Kidney capillary endothelial cell (primary cell): ENCODE measurements around the gene CACNA1D.
"Not testable (repeated sequence)": the region's sequence is repeated elsewhere in the genome, so short reads cannot be mapped to it uniquely, and the experiment has no call there.

Experiments
- DNase-seq: peaks from one replicate; pipeline ENCODE4 v3.0.0-alpha.2; 2018; ENCODE audit warnings: low spot score

Gene CACNA1D

GRCh38 chr3:53616971-53617892, 122.8 kb downstream of the CACNA1D start:
- DNase-seq, result no peak

- no peak for DNase-seq
Observed at GRCh38 chr3:53617893-53618523, 123.6 kb downstream of the CACNA1D start.

GRCh38 chr3:53618524-53618906, 124.1 kb downstream of the CACNA1D start:
- DNase-seq, result no peak

DNA sequence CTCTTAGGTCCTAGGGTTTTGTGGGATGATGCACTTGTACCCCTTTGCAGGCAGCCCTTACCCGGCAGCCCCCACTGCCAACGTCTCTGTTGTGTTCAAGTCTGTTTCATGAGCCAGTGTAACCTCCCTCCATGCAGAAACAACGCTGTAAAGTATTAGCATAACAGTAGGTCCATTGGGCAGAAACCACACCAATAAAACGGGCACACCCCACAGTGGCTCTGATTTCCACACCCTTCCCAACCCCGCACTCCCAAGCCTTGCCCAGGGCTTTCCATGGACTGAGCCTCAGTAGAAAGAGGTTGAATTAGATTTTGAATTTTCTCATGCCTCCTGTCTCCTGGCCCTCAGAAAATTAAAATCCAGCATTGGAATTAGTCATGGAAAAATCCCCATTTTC, 124.5 kb downstream of the CACNA1D start:
- DNase-seq, result no peak

DNA sequence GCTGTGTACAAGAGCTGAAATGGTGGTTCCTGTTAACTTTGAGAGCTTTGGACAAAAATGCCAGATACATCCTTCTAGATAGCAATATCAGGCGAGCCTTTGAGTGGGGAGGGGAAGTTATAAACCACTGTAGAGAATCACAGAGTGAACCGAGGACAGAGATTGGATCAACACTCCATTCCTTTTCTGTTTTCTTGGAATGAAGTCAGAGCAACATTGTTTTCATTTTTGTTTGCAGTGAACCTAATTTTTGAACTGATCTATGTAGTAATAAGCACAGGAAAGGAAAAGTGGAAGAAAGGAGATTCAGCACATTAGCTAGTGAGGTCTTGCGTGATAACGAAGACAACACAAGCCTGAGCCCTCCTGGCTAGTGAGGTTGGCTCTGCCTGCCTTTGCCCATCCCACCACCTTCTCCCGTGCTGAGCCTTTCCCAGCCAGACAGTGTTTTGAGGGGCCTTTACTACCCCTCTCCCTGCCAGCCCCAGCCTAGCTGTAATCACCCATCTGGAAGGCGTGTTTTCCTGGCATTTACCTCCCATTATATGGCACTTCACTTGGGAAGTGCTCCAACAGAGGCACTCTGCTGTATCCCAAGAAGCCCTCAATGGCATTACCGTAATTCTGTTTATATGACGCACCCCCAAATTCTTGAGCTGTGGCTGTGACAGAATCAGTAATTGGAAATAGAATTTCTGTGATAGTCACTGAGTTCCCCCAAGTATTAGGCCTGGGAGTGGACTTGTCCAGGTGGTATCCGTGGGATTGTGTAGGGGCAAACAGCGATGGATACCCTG, 129.8 kb downstream of the CACNA1D start:
- DNase-seq, result no peak

DNA sequence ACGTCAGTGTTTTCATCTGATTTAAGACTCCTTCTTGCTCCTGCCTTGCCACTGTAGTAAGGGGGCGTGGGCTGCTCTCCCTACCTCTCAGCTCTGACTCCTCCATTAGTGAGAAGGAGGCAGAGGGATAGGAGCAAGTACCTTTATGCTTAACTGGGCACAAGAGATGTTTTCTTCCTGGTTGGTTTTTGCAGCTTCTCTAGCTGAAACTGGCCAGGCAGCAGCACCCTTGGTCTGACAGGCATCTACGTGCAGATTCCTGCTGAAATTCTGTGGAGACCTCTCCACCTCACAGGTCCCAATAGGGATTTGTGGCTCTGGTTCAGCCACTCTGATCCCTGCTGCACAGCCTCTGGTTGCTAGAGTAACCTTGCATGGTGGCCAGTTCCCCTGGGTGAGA, 132.5 kb downstream of the CACNA1D start:
- DNase-seq, result no peak

DNA sequence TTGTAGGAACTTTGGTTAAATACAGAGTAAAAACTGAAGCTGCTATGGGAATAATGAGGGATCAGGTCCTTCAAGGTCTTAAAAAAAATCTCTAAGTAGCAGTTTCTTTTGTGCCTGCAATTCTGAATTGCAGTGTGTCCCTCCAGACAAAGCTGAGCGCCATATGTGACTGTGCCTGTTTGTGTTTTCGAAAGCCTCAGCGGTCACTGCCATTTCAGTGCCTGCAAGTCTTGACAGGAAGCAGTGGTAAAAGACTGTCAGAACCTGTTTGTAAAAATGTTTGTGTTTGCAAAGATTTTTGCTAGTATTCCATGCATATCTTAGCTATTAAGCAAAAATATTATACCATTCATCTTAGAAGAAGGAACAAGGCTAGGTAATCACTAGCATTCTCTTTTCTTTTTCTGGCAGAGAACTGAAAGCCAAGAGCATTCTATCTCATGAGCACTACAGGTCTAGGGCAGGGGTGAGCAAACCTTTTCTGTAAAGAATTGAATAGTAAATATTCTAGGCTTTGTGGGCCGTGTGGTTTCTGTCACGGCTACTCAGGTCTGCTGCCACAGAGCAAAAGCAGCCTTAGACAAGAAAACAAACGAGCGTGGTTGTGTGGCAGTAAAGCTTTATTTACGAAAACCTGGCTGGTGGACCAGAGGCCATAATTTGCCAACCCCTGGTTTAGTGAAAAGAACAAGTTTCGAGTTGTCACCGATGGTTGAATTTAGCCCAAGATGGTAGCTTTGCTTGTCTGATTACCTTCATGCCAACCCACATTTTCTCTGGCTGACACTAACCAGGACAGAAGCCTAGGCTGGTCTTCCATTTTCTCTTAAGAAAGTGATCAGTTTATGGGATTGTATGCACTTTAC, 134.4 kb downstream of the CACNA1D start:
- no peak for DNase-seq

- DNase-seq, result no peak
Observed at GRCh38 chr3:53629402-53629723, 135.0 kb downstream of the CACNA1D start.

DNA sequence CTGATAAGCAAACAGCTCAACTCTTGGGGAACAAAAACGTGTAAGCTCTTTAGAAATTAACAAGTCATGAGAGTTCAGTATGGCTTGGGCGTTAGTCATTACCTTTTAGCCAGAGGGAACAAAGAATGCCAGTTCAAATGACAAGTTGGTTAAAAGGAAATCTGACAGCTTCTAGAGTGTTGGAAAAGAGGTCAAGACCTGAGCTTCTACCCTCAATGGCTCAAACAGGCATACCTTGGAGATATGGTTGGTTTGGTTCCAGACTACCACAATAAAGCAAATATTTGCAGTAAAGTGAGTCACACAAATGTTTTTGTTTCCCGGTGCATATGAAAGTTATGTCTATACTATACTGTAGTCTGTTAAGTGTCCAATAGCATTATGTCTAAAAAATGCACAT, 136.1 kb downstream of the CACNA1D start:
- no peak for DNase-seq

DNA sequence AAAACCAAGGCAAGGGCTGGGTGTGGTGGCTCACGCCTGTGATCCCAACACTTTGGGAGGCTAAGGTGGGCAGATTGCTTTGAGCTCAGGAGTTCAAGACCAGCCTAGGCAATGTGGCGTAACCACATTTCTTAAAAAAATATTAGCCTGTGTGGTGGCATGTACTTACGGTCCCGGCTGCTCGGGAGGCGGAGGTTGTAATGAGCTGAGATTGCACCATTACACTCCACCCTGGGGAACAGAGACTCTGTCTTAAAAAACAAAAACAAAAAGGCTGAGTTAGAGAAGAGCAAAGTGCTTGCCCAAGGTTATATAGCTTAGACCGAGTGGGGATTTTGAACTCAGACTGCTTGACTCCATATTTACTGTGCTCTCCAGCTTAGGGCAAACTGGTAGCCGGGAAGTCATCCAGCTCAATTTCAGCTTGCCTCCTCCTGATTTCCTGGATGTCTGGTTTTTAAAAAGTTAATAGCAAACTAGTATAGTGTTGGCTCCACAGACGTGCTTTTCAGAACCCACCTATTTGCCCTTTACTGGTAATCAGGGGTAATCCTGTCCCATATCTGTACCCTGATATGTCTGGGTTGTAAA, 138.9 kb downstream of the CACNA1D start:
- no peak for DNase-seq

DNA sequence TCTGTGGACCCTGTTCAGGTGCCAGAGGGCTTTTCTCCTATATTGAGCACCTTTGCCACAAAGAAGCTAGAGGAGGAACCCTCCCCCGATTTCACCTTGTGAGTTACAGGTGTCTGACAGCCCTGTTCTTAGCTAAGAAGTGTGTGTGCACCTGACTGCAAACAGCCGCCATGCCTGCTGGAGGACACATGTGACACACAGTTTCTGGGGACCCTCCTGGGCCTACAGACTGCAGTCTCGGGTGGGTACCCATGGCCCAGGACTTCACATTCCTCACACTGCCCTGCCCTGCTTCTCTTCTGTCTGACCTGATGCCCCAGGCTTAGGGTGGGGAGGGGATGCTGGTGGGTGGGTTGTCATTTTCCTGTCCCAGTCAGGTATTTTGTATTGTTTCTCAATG, 140.6 kb downstream of the CACNA1D start:
- no peak for DNase-seq

- DNase-seq, result not testable (repeated sequence)
Observed at GRCh38 chr3:53638806-53639205, 144.4 kb downstream of the CACNA1D start.

GRCh38 chr3:53641397-53641796, 147.0 kb downstream of the CACNA1D start:
- DNase-seq, result no peak

DNA sequence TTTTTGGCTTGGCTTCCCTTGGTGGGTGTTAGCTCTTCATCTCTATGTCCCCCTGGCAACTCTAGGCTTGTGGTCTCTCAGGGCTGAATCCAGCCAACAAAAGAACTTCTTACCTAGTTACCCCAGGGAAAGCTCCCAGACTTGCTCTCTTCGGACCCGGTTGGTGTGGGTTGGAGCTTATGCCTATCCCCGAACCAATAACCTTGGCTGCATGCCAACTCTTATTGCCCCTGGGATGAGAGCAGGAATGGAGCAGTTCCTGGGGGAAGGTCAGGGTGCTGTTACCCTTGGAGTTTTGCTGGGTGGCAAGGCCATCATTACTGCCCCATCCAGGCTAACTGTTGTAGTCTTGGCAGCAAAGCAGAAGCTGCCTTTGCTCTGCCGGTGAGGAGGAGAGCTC, 147.8 kb downstream of the CACNA1D start:
- no peak for DNase-seq

GRCh38 chr3:53643757-53644156, 149.3 kb downstream of the CACNA1D start:
- no peak for DNase-seq

GRCh38 chr3:53645754-53646153, 151.3 kb downstream of the CACNA1D start:
- DNase-seq, result no peak

DNA sequence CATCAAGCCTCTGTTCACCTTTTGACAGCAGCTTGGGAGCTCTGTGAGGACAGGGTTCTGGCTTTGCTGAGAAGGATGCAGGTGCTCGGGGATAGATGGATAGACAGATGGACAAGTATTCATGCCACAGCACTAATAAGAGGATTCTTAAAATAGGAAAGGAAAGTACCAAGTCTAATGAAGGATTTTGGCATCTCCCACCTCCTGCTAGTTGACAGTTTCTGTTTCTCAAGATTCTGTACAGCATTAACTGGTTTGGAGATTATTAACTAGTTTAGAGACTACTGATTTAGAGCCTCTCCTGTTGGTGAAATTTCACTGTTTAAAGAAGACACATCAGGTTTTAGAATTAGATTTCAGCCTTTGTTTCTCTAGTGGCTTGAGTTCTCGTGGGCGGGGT, 152.3 kb downstream of the CACNA1D start:
- no peak for DNase-seq

- DNase-seq, result no peak
Observed at GRCh38 chr3:53649816-53650215, 155.4 kb downstream of the CACNA1D start.

- DNase-seq, result no peak
Observed at GRCh38 chr3:53650424-53650823, 156.0 kb downstream of the CACNA1D start.

DNA sequence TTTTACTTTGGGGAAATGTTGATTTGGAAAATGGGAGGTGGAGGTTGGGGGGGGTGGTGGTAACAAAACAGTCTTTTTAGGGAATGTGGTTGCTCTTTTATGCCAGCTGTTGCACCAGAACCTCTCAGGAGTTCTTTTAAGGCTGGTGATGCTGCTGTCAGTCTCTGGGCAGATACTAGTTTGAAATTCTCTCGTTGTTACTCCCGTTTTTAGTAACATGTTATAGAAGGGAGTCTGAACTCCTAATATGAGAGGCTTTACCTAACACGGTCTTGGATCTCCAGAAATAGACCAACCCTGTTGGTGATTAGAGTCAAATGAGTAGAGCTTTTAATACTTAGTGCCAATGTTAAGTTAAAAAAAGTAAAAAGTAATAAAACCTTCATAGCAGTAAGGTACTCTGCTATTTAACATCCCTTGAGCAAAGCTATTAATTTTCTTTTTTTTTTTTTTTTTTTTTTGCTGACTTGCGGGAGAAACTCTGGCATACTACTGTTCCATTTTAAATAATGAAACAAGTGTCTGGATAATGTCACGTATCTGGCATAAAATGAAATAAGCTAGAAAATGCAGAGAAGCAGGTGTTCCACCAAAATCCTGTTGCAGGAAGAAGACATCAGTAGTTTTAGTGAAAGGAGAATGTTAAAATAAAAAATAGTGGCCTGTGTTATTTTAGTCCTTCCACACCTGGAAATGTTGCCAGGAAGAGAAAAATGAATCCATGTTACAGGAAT, 156.7 kb downstream of the CACNA1D start:
- no peak for DNase-seq

DNA sequence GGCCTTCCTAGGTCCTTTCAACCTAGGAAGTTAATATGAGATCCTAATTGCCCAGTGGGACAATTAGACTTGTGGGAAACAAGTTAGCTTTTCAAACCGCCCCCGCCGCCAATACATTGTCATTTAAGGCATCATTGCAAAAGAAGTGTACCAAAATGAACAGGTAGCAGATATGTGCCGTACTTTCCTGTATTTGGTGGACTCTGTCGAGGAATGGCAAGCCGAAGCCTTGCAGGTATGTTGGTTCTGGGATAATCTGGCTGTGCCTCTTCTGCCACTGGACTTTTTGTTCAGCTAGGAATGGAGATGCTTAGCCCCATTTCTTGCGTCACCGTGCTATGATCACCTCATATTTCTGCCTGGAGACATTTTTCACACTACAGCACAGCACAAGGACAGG, 157.5 kb downstream of the CACNA1D start:
- DNase-seq, result no peak
